ENCODE data around the gene ZBTB25.

GRCh38 chr14:64419003-64419402, 84.6 kb downstream of the ZBTB25 start:
- TF ChIP-seq EP300 (IDR thresholded peaks at IDR 0.05; ENCODE audit: low read depth), result no peak
- no peak for TF ChIP-seq POLR2AphosphoS5 (IDR thresholded peaks at IDR 0.05)
- no peak for TF ChIP-seq POLR2A (IDR thresholded peaks at IDR 0.05)

Data from transverse colon (tissue), 3 donors.